Left colon (tissue), 2 donors: ENCODE results near the gene IGLL5. TPM values are rescaled to one million over a fixed set of nuclear protein-coding genes. Genes with fewer than 3 reads are reported as not detected.
"Not testable (repeated sequence)": the region's sequence is repeated elsewhere in the genome, so short reads cannot be mapped to it uniquely, and the experiment has no call there.

Experiments
- ATAC-seq: fragments of 200-7000 bp; cut with Tn5 transposase; one replicate; pipeline ENCODE4 v1.9.1; 2020; ENCODE audit warnings: mild to moderate bottlenecking, moderate library complexity
- DNase-seq, 2 donors: peaks; one replicate each; pipeline ENCODE4 v3.0.0-alpha.2; 2020
- intact Hi-C, 2 donors: fragments of 100-400 bp; cut with DNase I in 1 of 2; cut with micrococcal nuclease in 1 of 2; formaldehyde crosslinking; loops; one replicate each; pipeline versions ENCODE4 v1.11.2 to v1.14.0; 2022; cut with DNase I, micrococcal nuclease
- total RNA-seq, 2 donors: library from RNA; stranded (reverse); fragmentation: NEBNext Ultra II Directional; extraction: Animal tissue kit (Norgen Biotek cat#: 25700); gene quantifications; one replicate each; pipeline ENCODE4 v1.2.1, GENCODE V29; 2021
- donor health status: DM: no; HTN: no; CAD: no.
- donor health status: DM: yes; HTN: yes; CAD: no.

The IGLL5 gene
- total RNA-seq, 2 donors from 2014 or later, result 5.5 to 40.7 TPM

DNA sequence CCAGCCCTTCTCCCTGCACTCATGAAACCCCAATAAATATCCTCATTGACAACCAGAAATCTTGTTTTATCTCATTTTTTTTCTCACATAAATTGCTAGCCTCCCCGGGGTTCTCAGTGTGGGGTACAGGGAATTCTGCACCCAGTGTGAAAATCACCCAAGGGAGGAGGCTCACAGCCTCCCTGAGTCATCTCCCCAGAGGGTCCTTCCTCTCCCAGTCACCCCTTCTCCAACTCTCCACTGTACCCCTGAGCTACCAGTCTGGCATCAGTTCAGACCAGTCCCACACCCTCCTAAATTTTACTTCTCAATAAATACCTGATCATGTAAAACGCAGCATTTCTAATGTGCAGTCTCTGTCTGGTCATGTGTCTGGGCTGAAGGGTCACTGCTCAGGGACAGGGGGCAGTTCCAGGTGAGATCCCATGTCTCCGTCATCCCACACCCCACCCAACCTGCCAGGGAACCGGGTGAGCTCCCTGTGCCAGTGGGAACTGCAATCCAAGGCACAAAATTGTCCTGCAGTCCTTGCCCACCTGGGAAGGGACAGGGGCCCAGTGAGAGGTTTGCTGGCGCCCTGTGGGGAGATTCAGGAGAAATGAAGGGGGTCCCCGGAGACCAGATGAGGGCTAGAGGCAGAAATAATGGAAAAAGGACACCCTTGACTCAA lies 8.3 kb downstream of the IGLL5 start:
- intact Hi-C loops, result no loop called here
- DNase-seq (peak in 1 of 2 donors; percentile 11), ATAC-seq (no peak)

DNA sequence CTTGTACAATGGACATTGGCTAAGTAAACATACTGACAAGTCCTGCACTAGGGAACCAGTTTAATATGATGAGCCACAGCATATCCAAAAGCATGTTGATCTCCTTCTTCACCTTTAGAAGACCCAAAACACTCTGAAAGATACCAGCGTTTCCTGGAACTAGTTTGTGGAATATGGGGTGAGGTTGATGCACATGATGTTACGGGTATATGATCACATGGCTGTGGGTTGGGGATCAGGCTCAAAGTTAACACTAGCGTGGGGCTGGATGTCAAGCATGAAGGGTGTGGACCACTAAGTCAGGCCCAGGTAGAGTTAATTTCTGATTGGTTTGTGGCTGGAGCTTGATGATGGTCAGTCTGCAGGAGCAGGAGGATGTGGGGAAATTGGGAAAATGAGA lies 9.0 kb downstream of the IGLL5 start:
- intact Hi-C loops, result no loop called here
- DNase-seq, result no peak
- no peak for ATAC-seq

DNA sequence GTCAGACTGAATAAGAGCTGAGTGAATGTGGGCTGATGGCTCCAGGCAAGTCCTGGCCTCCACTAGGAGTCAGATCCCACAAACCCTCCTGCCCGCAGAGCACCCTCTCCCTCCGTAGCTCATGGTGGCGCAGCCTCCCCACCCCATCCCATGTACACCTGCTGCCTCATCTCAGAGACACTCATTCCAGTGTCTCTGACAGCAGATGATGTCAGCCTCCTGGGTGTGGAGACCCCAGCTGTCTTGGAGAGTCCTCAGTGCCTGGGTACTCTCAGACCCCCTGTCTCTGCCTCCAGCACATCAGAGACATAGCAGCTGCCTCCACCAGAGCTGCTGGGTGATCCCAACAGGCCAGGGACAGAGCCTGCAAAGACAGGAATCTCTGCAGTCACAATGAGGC lies 9.5 kb downstream of the IGLL5 start:
- intact Hi-C loops, result no loop called here
- DNase-seq (peak in 1 of 2 donors; percentile 21), ATAC-seq (no peak)

- intact Hi-C loops, result no loop called here
- ATAC-seq (no peak), DNase-seq (no peak)
Measured at GRCh38 chr22:22897947-22898346, 10.3 kb downstream of the IGLL5 start.

GRCh38 chr22:22898411-22898950 lies 10.9 kb downstream of the IGLL5 start:
- ATAC-seq, intact Hi-C loops: not testable (repeated sequence)
- peak in 1 of 2 donors; percentile 18 for DNase-seq

GRCh38 chr22:22899342-22900080 lies 11.9 kb downstream of the IGLL5 start:
- peak in 1 of 2 donors; percentile 18 for DNase-seq
- intact Hi-C loops, ATAC-seq: not testable (repeated sequence)

- DNase-seq, intact Hi-C loops, ATAC-seq: not testable (repeated sequence)
Measured at GRCh38 chr22:22900527-22901205, 13.1 kb downstream of the IGLL5 start.

DNA sequence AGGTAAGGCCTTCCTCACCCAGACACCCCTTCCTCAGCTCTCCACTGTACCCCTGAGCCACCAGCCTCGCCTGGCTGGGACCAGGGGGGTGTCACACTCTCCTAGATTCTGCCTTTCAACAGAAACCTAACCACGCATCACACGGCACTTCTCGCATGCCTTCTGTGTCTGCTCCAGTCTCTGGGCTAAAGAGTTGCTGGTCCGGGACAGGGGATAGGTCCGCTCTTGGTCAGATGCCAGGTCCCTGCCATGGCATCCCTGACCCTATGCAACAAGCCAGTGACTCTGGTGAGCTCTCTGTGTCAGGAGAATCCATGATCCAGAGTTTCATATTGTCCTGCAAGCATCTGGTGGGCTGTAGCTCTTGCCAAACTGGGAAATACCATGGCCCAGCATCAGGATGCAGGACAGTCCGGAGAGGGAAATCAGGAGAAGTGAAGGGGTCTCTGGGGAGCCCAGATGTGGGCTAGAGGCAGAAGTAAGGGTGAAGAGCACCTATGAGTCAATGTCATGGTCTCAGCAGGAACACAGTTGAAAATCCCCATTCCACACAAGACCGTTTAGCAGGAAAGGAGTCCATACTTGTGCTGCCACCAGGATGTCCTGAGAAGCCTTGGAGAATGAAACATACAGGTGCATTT lies 14.1 kb downstream of the IGLL5 start:
- intact Hi-C loops, result no loop called here
- DNase-seq, result no peak

GRCh38 chr22:22902247-22903001 lies 14.8 kb downstream of the IGLL5 start:
- intact Hi-C loops, result no loop called here
- DNase-seq (no peak), ATAC-seq (no peak)

More for the DNA sequence above, 14.1 kb downstream of the IGLL5 start:
- ATAC-seq, result no peak

DNA sequence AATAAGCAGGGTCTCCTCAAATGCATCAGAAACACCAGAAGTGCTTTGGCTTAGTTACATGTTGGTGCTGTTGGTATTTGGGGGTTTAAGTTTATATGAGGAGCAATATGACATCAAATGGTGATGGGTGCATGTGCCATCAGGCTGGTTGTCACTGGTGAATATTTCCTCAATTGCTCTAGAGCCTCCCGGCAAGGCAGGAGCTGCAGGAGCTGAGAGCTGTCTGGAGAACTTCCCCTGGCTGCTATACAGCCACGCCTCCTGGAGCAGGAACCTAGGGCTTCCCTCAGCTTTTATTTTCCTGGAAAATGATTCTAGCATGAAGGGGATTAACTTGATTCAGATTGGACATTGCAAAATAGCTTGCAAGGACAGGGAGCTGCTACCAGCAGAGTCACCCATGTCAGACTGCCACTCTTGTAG lies 15.8 kb downstream of the IGLL5 start:
- DNase-seq, result no peak
- intact Hi-C loops, result no loop called here
- no peak for ATAC-seq

DNA sequence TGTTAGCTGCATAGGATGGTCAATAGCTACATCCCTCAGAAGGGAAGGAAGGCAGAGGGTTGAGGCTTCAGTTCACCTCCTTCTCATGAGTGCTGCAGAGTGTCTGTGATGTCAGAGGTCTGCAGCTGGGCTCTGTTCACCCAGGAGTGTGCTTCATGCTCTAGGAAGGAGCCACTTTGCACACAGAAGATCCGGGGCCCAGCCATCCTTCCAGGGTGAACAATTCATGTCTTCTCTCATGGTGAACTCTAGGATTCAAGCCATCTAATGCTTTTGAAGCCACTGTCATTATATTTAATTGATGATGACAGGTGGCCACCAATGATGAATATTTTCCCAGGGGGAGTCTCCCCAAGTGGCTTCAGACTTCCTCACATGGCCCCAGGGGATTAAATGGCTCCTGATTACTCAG lies 16.2 kb downstream of the IGLL5 start:
- DNase-seq, ATAC-seq, intact Hi-C loops: not testable (repeated sequence)

DNA sequence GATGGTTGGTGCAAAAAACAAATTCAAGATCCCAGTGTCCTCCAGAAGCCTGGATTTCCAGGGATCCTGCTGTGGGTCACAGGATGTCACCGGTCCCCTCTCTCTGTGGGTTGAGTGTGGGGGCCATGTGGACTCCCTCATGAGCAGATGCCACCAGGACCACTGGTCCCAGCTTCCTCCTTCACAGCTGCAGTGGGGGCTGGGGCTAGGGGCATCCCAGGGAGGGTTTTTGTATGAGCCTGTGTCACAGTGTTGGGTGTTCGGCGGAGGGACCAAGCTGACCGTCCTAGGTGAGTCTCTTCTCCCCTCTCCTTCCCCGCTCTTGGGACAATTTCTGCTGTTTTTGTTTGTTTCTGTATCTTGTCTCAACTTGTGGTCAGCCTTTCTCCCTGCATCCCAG lies 17.1 kb downstream of the IGLL5 start:
- DNase-seq, ATAC-seq, intact Hi-C loops: not testable (repeated sequence)

GRCh38 chr22:22906391-22906790 lies 18.8 kb downstream of the IGLL5 start:
- DNase-seq, ATAC-seq, intact Hi-C loops: not testable (repeated sequence)

DNA sequence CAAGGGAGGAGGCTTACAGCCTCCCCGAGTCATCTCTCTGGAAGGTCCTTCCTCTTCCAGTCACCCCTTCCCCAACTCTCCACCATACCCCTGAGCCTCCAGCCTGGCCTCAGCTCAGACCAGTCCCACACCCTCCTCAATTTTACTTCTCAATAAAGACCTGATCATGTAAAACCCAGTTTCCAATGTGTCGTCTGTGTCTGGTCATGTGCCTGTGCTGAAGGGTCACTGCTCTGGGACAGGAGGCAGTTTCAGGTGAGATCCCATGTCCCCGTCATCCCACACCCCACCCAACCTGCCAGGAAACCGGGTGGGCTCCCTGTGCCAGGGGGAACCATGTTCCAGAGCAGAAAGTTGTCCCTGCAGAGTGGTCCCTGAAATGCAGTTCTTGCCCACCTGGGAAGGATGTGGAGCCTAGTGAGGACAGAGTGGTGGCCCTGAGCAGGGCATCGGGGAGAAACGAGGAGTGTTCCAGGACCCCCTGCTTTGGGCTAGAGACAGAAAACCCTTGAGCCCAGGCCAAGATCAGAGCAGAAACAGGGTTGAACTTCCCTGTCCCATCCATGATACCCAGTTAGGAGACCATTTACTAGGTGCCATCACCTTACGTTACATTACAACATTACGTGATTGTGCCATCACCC lies 19.4 kb downstream of the IGLL5 start:
- intact Hi-C loops, result no loop called here
- ATAC-seq (no peak), DNase-seq (no peak)

DNA sequence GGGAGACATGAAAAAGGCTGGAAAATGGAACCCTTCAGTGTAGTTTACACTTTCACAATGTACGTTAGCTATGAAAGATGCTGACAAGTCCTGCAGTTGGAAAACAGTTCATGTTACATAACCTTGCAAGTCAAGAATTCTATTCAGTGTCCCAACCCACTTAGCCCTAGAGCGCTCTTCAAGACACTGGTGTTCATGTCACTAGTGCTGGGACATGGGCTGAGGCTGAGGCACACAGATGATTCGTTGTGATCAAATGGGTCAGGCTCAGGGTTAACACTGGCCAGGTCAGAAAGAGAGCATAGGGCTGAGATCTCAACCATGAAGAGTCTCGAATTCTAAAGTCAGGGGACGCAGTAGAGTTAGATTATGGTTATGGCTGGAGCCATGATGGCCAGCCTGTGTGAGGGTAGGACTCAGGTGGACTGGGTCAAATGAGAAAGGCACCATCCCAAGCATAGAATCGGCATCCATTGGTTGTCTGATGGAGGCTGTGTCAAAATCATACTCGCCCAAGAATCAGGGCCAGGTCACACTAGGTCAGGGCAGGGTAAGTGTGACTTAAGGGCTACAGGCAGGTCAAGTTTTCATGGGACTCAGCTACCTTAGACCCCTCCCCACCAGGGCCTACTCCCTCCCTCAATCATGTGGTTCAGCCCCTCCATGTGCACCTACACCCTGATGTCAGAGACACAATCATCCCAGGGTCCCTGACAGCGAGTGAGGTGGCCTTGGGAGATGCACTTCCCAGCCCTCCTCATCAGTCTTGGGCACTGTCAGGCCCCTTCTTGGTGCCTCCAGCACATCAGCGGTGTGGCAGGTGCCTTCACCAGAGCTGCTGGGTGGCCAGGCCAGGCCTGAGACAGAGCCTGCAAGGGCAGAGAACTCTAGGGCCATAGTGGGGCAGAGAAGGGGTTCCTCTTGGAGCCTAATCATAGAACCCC lies 20.2 kb downstream of the IGLL5 start:
- DNase-seq, result no peak
- no peak for ATAC-seq
- intact Hi-C loops, result no loop called here

DNA sequence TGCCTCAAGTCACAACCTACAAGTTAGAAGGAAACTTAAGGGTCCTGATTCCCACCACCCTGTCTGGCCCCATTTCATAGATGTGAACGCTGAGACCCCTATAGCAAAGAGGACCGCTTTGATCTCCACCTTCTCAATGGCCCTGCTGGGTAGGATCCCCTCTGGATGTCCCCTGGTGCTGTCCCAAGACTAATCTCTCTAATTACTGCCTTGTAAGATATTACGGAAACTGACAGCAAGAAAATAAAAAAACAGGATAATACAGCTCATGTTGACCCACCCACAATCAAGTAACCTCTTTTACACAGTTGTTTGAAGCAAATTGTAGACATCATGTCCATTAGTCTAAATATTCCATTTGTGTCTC lies 20.9 kb downstream of the IGLL5 start:
- no peak for DNase-seq
- ATAC-seq, result no peak
- intact Hi-C loops, result no loop called here
